Mesendoderm (in vitro differentiated cells): ENCODE data around the gene CENPE.

Experiments used
- DNase-seq: peaks from one replicate; pipeline ENCODE4 v3.0.0; 2013
- H2AK5ac ChIP-seq: 2 replicates; pipeline ENCODE4 v1.6.1; 2013; ENCODE audit warnings: low read length, inconsistent platforms
- H2BK120ac ChIP-seq: 2 replicates; pipeline ENCODE4 v1.6.1; 2013; ENCODE audit warnings: low read depth, mild to moderate bottlenecking, low read length, moderate library complexity, mixed read lengths
- H2BK15ac ChIP-seq: replicated peaks from 2 replicates; pipeline ENCODE4 v1.6.1; 2013; ENCODE audit warnings: low read depth, mild to moderate bottlenecking, moderate library complexity
- H2BK5ac ChIP-seq: 2 replicates; pipeline ENCODE4 v1.6.1; 2013; ENCODE audit warnings: low read length, inconsistent platforms
- H3K18ac ChIP-seq: 2 replicates; pipeline ENCODE4 v1.6.1; 2013; ENCODE audit warnings: mild to moderate bottlenecking, low read length, mixed read lengths
- H3K23ac ChIP-seq: one replicate; pipeline ENCODE4 v1.6.1; 2013; ENCODE audit warnings: low read length
- H3K27ac ChIP-seq: 2 replicates; pipeline ENCODE4 v1.5.1; 2013; ENCODE audit warnings: low read depth, mild to moderate bottlenecking, inconsistent platforms, low read length, moderate library complexity
- H3K27me3 ChIP-seq: 2 replicates; pipeline ENCODE4 v1.6.1; 2013; ENCODE audit warnings: low read length, control low read depth, mild to moderate bottlenecking, inconsistent platforms; ENCODE audit not compliant: insufficient read depth, poor library complexity
- H3K36me3 ChIP-seq: 2 replicates; pipeline ENCODE4 v1.6.1; 2013; ENCODE audit warnings: low read length, inconsistent platforms; ENCODE audit not compliant: control insufficient read depth, insufficient read depth
- H3K4ac ChIP-seq: one replicate; pipeline ENCODE4 v1.6.1; 2013; ENCODE audit warnings: low read depth, mild to moderate bottlenecking, low read length, moderate library complexity
- H3K4me1 ChIP-seq: 2 replicates; pipeline ENCODE4 v1.6.1; 2013; ENCODE audit warnings: low read depth, low read length, inconsistent platforms; ENCODE audit not compliant: control insufficient read depth
- H3K4me2 ChIP-seq: 2 replicates; pipeline ENCODE4 v1.6.1; 2013; ENCODE audit warnings: low read length
- H3K4me3 ChIP-seq: 2 replicates; pipeline ENCODE4 v1.5.1; 2013; ENCODE audit warnings: mild to moderate bottlenecking, low read length
- H3K56ac ChIP-seq: one replicate; pipeline ENCODE4 v1.6.1; 2013; ENCODE audit warnings: low read length
- H3K79me1 ChIP-seq: 2 replicates; pipeline ENCODE4 v1.6.1; 2013; ENCODE audit warnings: low read length, inconsistent platforms
- H3K79me2 ChIP-seq: 2 replicates; pipeline ENCODE4 v1.6.1; 2013; ENCODE audit warnings: mild to moderate bottlenecking, low read length; ENCODE audit not compliant: control insufficient read depth, insufficient read depth
- H3K9ac ChIP-seq: 2 replicates; pipeline ENCODE4 v1.6.1; 2013; ENCODE audit warnings: low read length, inconsistent platforms
- H4K5ac ChIP-seq: one replicate; pipeline ENCODE4 v1.6.1; 2013; ENCODE audit warnings: low read length
- H4K8ac ChIP-seq: one replicate; pipeline ENCODE4 v1.6.1; 2013; ENCODE audit warnings: low read depth, mild to moderate bottlenecking, control low read depth, low read length, moderate library complexity
- WGBS: extraction: QIAGEN DNeasy Blood & Tissue Kit; methylation state at CpG from one replicate; pipeline ENCODE4 v1.1.7; 2013; ENCODE audit warnings: low lambda C conversion rate, missing lambda C conversion rate; ENCODE audit not compliant: insufficient coverage; ENCODE audit errors: extremely low coverage; 5-methylcytosine and 5-hydroxymethylcytosine counted together

Gene CENPE

DNA sequence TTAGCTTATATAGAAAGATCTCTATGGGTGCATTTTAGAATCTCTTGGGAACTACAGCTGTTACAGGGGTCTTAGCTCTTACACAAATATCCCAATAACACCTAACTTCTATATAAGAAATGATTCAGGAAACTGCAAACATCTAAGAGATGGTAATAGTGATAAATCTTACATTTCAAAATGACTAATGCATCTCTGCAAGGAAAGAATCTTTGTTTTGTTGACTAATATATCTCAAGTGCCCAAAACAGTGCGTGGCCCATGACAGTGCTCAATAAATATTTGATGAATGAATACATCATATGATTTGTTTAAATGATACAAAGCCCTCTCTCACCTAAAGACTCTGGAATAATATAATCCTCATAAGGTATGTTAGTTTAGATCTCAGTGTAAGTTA is 47.5 kb downstream of the CENPE start:
- H3K4ac ChIP-seq, result no peak overlapping the region
- H3K79me2 ChIP-seq, result no peaks in the 10 kb centered on the region
- H3K4me3 ChIP-seq, result no peak overlapping the region
- WGBS, result no CpG with 5 or more reads among the region's 1 CpG
- H3K4me2 ChIP-seq, result no peak overlapping the region
- H3K79me1 ChIP-seq, result no peaks in the 10 kb centered on the region
- H3K36me3 ChIP-seq, result no peaks in the 10 kb centered on the region
- H2BK15ac ChIP-seq, result no peak overlapping the region
- no peak overlapping the region for H3K27ac ChIP-seq
- H4K5ac ChIP-seq, result no peak overlapping the region
- no peak overlapping the region for H3K18ac ChIP-seq
- no peak overlapping the region for H3K9ac ChIP-seq
- no peak overlapping the region for H3K23ac ChIP-seq
- H3K56ac ChIP-seq, result no peak overlapping the region
- no peak overlapping the region for H4K8ac ChIP-seq
- H3K4me1 ChIP-seq, result no peaks in the 10 kb centered on the region
- DNase-seq, result no peak
- no peak overlapping the region for H2BK5ac ChIP-seq
- no peaks in the 10 kb centered on the region for H3K27me3 ChIP-seq
- H2BK120ac ChIP-seq, result no peak overlapping the region
- H2AK5ac ChIP-seq, result no peak overlapping the region

DNA sequence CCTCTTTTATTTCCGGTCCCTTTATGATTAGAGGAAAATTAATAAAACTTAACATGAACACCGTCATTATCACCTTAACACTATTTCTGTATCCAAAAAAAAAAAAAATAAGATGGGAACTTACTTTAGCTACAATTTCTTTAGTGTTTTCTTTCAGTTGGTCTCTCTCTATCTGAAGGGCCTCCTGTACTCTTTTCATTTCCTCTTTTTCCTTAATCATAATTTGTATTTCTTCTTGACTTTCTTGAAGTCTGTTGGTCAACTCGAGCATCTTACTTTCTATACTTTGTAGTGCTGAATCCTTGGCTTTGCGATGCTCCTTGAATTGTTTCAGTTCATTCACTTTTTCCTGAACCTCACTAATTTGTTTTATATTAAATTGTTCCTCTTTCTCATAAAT is 53.2 kb downstream of the CENPE start:
- no peak overlapping the region for H2AK5ac ChIP-seq
- H3K27ac ChIP-seq, result no peak overlapping the region
- H4K8ac ChIP-seq, result no peak overlapping the region
- no peak overlapping the region for H3K23ac ChIP-seq
- H2BK15ac ChIP-seq, result no peak overlapping the region
- H4K5ac ChIP-seq, result no peak overlapping the region
- H2BK120ac ChIP-seq, result no peak overlapping the region
- H3K4me3 ChIP-seq, result no peak overlapping the region
- no peak overlapping the region for H3K4ac ChIP-seq
- no peak overlapping the region for H3K56ac ChIP-seq
- no peak for DNase-seq
- H3K4me1 ChIP-seq, result no peaks in the 10 kb centered on the region
- H3K79me1 ChIP-seq, result no peaks in the 10 kb centered on the region
- H3K27me3 ChIP-seq, result no peaks in the 10 kb centered on the region
- no CpG with 5 or more reads among the region's 4 CpGs for WGBS
- H3K36me3 ChIP-seq, result peaks cover 2% of the 10 kb centered on the region
- H3K4me2 ChIP-seq, result no peak overlapping the region
- H3K9ac ChIP-seq, result no peak overlapping the region
- no peak overlapping the region for H3K18ac ChIP-seq
- no peak overlapping the region for H2BK5ac ChIP-seq
- H3K79me2 ChIP-seq, result no peaks in the 10 kb centered on the region

DNA sequence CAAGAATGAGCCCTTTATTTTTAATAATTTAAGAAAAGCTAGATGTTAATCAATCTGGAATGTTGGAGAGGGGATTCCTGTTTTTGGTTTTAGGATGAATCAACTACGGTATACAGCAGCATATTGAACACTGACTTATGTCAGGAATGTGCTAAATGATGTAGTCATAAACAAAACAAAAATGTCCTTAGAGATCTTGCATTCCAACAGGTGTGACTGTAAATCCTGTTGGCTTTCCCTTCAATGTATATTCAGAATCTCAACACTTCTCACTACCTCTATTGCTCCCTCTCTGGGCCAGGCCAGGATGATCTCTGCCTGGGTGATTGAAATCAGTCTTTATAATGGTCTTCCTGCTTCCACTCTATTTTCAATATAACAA is 60.7 kb downstream of the CENPE start:
- WGBS, result no CpG with 5 or more reads among the region's 1 CpG

DNA sequence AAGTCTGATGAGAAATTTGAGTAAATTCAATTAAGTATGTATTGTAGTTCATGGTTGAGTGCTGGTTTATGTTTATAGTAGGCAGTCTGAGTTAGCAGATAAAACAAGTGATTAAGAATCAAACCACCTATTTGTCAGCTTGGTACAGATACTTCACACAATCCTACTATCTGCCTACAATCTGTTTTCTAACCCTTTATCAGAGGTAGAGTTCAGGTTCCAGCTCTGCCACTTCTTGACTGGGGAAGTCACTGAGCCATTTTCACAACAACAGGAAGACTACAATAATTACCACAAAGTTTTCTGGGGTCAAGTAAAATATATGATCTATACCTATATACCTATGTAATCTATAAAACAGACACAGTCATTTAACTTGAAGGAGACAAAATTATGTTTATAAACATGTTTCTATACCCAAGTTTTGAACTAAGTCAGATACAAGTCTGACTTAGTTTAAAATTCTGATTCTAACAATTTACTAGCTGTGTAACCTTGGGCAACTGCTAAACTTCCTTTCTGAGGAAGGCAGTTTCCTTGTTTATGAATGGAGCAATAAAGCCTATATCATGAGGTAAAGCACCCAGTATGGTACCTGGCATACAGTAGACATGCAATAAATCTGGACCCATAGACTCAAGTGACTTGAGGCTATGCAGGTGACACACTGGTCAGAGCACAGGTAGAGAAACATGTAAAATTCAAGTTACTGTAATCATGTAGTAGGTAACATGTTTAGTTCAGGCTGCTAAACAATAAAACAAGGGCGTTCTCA is 61.3 kb downstream of the CENPE start:
- no peak overlapping the region for H2BK120ac ChIP-seq
- no peak overlapping the region for H3K18ac ChIP-seq
- H3K4ac ChIP-seq, result no peak overlapping the region
- H3K23ac ChIP-seq, result no peak overlapping the region
- H3K79me1 ChIP-seq, result no peaks in the 10 kb centered on the region
- H3K79me2 ChIP-seq, result no peaks in the 10 kb centered on the region
- H2BK15ac ChIP-seq, result no peak overlapping the region
- H2AK5ac ChIP-seq, result no peak overlapping the region
- H4K8ac ChIP-seq, result no peak overlapping the region
- no peak overlapping the region for H3K27ac ChIP-seq
- H3K27me3 ChIP-seq, result no peaks in the 10 kb centered on the region
- H3K36me3 ChIP-seq, result peaks cover 6% of the 10 kb centered on the region
- no peak overlapping the region for H3K4me3 ChIP-seq
- no peaks in the 10 kb centered on the region for H3K4me1 ChIP-seq
- no peak overlapping the region for H4K5ac ChIP-seq
- H2BK5ac ChIP-seq, result no peak overlapping the region
- H3K9ac ChIP-seq, result no peak overlapping the region
- H3K56ac ChIP-seq, result no peak overlapping the region
- no peak for DNase-seq
- WGBS, result no CpG with 5 or more reads among the region's 1 CpG
- no peak overlapping the region for H3K4me2 ChIP-seq

More for the DNA sequence above, 60.7 kb downstream of the CENPE start:
- Histone ChIP-seq H2BK15ac (no peak overlapping the region), H3K9ac (no peak overlapping the region), H3K4me1 (no peaks in the 10 kb centered on the region), H2BK5ac (no peak overlapping the region), H2AK5ac (no peak overlapping the region), H3K79me1 (no peaks in the 10 kb centered on the region), H2BK120ac (no peak overlapping the region), H3K79me2 (no peaks in the 10 kb centered on the region), H3K4ac (no peak overlapping the region), H3K4me2 (no peak overlapping the region), H4K8ac (no peak overlapping the region), H3K18ac (no peak overlapping the region), H3K4me3 (no peak overlapping the region), H3K56ac (no peak overlapping the region), H3K23ac (no peak overlapping the region), H3K27ac (no peak overlapping the region), H3K36me3 (peaks cover 6% of the 10 kb centered on the region), H3K27me3 (no peaks in the 10 kb centered on the region), H4K5ac (no peak overlapping the region)
- DNase-seq, result no peak

DNA sequence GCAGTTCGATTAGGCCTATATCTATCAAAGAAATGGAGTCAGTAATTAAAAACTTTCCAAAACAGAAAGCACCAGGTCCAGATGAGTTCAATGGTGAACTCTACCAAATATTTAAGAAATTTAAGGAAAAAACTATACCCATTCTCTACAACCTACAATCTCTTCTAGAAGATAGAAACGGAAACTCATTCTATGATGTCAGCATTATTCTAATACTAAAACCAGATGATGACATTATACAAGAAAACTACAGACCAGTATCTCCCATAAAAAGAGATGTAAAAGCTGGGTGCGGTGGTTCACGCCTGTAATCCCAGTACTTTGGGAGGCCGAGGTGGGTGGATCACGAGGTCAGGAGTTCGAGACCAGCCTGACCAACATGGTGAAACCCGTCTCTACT is 69.0 kb downstream of the CENPE start:
- no peak overlapping the region for H4K8ac ChIP-seq
- H3K4ac ChIP-seq, result no peak overlapping the region
- no peaks in the 10 kb centered on the region for H3K79me2 ChIP-seq
- H3K27me3 ChIP-seq, result no peaks in the 10 kb centered on the region
- no peak overlapping the region for H3K23ac ChIP-seq
- no peak overlapping the region for H2BK15ac ChIP-seq
- DNase-seq, result no peak
- H3K4me1 ChIP-seq, result no peaks in the 10 kb centered on the region
- no peak overlapping the region for H2AK5ac ChIP-seq
- H3K79me1 ChIP-seq, result no peaks in the 10 kb centered on the region
- H3K18ac ChIP-seq, result no peak overlapping the region
- no peak overlapping the region for H3K4me3 ChIP-seq
- no peak overlapping the region for H3K9ac ChIP-seq
- no peak overlapping the region for H4K5ac ChIP-seq
- no peak overlapping the region for H3K56ac ChIP-seq
- no peak overlapping the region for H2BK5ac ChIP-seq
- H3K27ac ChIP-seq, result no peak overlapping the region
- H3K36me3 ChIP-seq, result peaks cover 3% of the 10 kb centered on the region
- no CpG with 5 or more reads among the region's 8 CpGs for WGBS
- no peak overlapping the region for H2BK120ac ChIP-seq
- H3K4me2 ChIP-seq, result no peak overlapping the region

DNA sequence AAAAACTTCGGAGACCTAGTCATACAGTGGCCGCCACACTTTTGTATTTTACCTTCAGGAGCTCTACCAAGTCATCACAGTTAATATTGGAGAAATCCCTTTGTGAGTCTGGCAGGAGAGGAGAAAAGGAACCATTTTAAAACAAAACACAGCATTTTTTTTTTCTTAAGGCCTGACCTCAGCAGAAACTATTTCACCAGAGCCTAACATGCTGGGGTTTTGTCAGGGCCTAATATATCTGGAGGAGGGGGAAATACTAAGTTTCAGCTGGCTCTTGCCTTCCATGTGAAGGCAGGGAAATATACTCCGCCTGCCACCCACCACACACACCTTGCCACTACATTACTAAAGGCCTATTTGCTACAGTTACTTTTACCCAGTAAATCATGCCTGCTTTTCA is 72.0 kb downstream of the CENPE start:
- no peak overlapping the region for H3K23ac ChIP-seq
- no peak overlapping the region for H2BK15ac ChIP-seq
- no peak overlapping the region for H3K56ac ChIP-seq
- no peak overlapping the region for H4K5ac ChIP-seq
- H3K36me3 ChIP-seq, result no peaks in the 10 kb centered on the region
- H3K79me1 ChIP-seq, result no peaks in the 10 kb centered on the region
- no CpG with 5 or more reads among the region's 3 CpGs for WGBS
- H3K18ac ChIP-seq, result no peak overlapping the region
- H3K4me2 ChIP-seq, result no peak overlapping the region
- no peak overlapping the region for H3K4ac ChIP-seq
- H3K4me3 ChIP-seq, result no peak overlapping the region
- no peak for DNase-seq
- no peaks in the 10 kb centered on the region for H3K4me1 ChIP-seq
- no peaks in the 10 kb centered on the region for H3K79me2 ChIP-seq
- no peak overlapping the region for H2AK5ac ChIP-seq
- no peak overlapping the region for H2BK5ac ChIP-seq
- H2BK120ac ChIP-seq, result no peak overlapping the region
- H3K9ac ChIP-seq, result no peak overlapping the region
- H4K8ac ChIP-seq, result no peak overlapping the region
- H3K27ac ChIP-seq, result no peak overlapping the region
- no peaks in the 10 kb centered on the region for H3K27me3 ChIP-seq
